ENCODE data around the gene CORO2B.
"Not testable (repeated sequence)": the region's sequence is repeated elsewhere in the genome, so short reads cannot be mapped to it uniquely, and the experiment has no call there.

CORO2B gene

GRCh38 chr15:68751622-68752021, 172.8 kb downstream of the CORO2B start:
- FAIRE-seq (no peak), DNase-seq (ENCODE audit: insufficient read length, low spot score) (no peak)

- FAIRE-seq (no peak), DNase-seq (ENCODE audit: insufficient read length, low spot score) (no peak)
These were observed 176.9 kb downstream of the CORO2B start for GRCh38 chr15:68755731-68756130.

DNA sequence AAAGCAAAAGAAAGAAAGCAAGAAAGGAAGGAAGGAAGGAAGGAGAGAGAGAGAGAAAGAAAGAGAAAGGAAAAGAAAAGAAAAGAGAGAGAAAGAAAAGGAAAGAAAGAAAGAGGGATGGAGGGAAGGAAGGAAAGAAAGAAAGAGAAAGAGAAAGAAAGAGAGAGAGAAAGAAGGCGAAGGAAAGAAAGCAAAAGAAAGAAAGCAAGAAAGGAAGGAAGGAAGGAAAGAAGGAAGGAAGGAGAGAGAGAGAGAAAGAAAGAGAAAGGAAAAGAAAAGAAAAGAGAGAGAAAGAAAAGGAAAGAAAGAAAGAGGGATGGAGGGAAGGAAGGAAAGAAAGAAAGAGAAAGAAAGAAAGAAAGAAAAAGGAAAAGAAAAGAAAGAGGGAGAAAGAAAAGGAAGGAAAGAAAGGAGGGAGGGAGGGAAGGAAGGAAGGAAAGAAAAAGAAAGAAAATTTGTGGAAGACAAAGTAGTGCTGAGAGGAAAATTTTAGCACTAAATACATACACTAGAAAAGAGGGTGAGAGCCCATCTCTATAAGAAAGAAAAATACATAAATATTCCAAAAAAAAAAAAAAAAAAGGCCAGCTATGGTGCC, 181.3 kb downstream of the CORO2B start:
- DNase-seq (ENCODE audit: insufficient read length, low spot score); FAIRE-seq: not testable (repeated sequence)

DNA sequence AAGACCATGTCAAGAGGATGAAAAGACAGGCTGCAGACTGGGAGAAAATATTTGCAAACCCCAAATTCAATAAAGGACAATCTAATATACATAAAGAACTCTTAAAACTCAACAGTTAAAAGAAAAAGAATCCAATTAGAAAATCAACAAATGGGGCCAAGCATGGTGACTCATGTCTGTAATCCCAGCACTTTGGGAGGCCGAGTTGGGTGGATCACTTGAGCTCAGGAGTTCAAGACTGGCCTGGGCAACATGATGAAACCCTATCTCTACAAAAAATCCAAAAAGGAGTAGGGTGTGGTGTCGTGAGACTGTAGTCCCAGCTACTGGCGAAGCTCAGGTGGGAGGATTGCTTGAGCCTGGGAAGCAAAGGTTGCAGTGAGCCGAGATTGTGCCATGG, 184.3 kb downstream of the CORO2B start:
- DNase-seq (ENCODE audit: insufficient read length, low spot score): no peak
- no peak for FAIRE-seq

- no peak for FAIRE-seq
- no peak for DNase-seq (ENCODE audit: insufficient read length, low spot score)
These were observed 185.3 kb downstream of the CORO2B start for GRCh38 chr15:68764090-68764489.

DNA sequence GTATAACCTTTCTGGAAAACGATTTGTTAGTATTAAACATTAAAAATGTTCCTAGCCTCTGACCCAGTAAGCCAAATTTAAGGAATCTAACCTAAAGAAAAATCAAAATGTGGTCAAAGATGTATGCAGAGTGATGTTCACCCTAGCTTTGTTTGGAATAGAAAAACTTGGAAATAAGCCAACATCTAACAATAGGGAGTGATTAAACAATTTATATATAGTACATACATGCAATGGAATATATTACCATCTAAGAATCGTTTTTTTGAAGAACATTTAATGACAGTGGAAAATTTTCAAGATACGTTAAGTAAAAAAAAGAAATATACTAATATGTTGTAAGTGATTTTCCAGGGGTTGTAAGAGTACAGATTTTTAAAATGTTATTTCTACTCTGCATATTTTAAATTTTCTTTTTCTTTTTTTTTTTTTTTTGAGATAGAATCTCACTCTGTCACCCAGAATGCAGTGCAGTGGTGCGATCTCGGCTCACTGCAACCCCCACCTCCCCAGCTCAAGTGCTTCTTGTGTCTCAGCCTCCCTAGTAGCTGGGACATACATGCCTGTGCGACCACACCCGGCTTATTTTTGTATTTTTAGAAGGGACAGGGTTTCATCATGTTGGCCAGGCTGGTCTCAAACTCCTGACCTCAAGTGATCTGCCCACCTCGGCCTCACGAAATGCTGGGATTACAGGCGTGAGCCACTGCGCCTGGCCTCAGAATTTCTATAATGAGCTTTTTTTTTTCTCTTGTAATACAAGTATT, 187.0 kb downstream of the CORO2B start:
- FAIRE-seq: no peak
- no peak for DNase-seq (ENCODE audit: insufficient read length, low spot score)

GRCh38 chr15:68767833-68768232, 189.0 kb downstream of the CORO2B start:
- FAIRE-seq: no peak

DNA sequence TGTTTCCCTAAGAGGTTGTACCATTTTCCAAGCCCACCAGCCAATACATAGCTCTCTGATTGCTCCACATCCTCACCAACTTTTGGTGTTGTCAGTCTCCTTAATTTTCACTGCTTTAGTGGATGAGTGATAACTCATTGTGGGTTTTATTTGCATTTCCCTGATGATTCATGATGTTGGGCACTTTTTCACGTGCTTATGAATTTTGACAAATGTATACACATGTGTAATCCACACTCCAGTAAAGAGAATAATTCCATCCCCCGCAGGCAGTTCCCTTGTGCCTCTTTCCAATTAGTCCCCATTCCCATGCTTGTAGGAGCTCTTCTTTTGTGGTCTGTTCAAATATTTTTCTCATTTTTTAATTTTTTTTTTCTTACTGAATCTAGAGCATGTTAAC, 189.5 kb downstream of the CORO2B start:
- DNase-seq (ENCODE audit: insufficient read length, low spot score) (no peak), FAIRE-seq (no peak)

More at GRCh38 chr15:68767833-68768232, 189.0 kb downstream of the CORO2B start:
- DNase-seq (ENCODE audit: insufficient read length, low spot score): no peak

GRCh38 chr15:68769702-68770101, 190.9 kb downstream of the CORO2B start:
- DNase-seq (ENCODE audit: insufficient read length, low spot score): no peak
- FAIRE-seq: no peak

- FAIRE-seq (no peak), DNase-seq (ENCODE audit: insufficient read length, low spot score) (no peak)
These were observed 191.4 kb downstream of the CORO2B start for GRCh38 chr15:68770216-68770615.

DNA sequence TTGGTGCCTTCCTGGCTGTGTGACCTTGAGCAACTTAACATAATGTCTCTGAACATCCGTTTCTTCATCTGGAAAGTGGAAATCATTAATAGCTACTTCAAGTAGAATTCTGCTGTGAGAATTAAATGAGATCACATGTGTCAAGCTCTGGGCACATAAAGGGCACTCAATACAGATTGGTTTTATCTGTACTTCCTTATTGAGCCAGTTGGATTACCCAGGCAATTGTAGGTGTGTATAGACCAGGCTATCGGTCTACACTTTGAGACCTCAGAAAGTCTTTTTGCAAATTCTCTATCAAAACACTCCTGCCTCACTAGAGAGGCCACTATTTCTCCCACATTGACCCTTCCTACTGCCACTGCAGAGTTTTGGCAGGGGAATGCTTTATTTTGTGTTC, 194.2 kb downstream of the CORO2B start:
- FAIRE-seq: no peak
- DNase-seq (ENCODE audit: insufficient read length, low spot score): no peak

- FAIRE-seq: no peak
These were observed 195.3 kb downstream of the CORO2B start for GRCh38 chr15:68774120-68774519.

GRCh38 chr15:68774521-68775235, 195.9 kb downstream of the CORO2B start:
- FAIRE-seq (no peak), DNase-seq (ENCODE audit: insufficient read length, low spot score) (no peak)

More at GRCh38 chr15:68774120-68774519, 195.3 kb downstream of the CORO2B start:
- DNase-seq (ENCODE audit: insufficient read length, low spot score): no peak

DNA sequence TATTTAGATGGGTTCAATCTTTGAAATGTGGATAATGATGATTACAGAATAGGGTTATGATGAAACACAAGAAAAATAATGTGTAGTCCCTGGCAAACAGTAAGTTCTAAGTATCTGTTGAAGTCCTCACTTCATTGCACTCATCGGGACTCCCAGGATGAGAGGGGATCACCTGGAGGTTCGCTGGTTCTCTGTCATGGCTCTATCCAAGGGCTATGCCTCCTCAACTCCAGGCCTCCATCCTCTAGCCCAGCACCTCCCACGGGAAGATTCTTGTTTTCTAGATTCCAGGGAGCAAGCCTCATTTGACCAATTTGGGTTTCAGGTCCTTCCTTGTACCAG, 196.4 kb downstream of the CORO2B start:
- no peak for DNase-seq (ENCODE audit: insufficient read length, low spot score)

DNA sequence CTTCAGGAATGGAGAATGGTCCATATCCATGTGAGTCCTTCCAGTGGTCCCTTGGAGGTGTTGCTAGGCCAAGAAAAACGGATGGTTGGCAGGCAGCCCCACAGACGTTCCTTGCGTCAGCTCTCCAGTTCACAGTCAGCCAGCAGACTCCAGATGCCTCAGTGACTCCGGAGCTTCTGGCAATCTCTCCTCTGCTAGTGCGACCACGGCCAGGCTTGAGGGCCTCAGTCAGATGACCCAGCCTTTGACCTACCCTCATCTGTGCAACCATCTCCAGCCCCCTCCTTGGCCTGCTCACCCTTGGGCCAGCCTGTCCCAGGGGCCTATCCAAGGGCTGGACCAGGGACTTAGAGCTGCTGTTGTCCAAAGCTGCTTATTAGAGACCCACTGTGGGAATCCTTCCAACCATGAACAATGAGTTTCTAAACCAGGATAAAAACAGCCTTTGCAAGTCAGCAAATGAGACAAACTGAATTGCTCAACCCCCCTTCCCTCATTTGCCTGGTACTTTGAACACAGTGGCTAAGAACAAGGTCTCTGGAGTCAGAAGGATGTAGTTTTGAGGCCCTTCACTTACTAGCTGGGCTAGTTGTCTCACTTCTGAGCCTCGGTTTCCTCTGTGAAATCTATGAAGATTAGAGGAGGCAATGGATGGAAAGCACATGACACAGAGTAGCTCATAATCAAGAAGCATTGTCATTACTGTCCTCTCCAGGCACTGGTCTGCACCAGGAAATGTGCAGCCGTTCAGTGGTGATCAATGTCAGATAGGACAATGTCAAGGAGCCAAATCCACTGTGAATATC, 197.1 kb downstream of the CORO2B start:
- FAIRE-seq (no peak), DNase-seq (ENCODE audit: insufficient read length, low spot score) (no peak)

More for the DNA sequence above, 196.4 kb downstream of the CORO2B start:
- FAIRE-seq: no peak

- no peak for DNase-seq (ENCODE audit: insufficient read length, low spot score)
- no peak for FAIRE-seq
These were observed 197.9 kb downstream of the CORO2B start for GRCh38 chr15:68776477-68777270.
